HG03469 (cell line): ENCODE measurements around the gene NR2F1-AS1.

Source experiments
- ATAC-seq: cut with Tn5 transposase; IDR thresholded peaks from one replicate; pipeline ENCODE4 v1.9.1; 2021; ENCODE audit warnings: mild to moderate bottlenecking, moderate library complexity, moderate number of reproducible peaks; ENCODE audit not compliant: unreplicated experiment

Gene NR2F1-AS1

GRCh38 chr5:93580927-93581445 lies at the start of gene NR2F1-AS1:
TSS of gene NR2F1-AS1 (minus strand) at chr5:93581219.
- peak; percentile 9 for ATAC-seq

GRCh38 chr5:93626801-93627200 lies 45.8 kb upstream of the NR2F1-AS1 start:
- ATAC-seq: no peak

- ATAC-seq: no peak
These were observed 42.1 kb upstream of the NR2F1-AS1 start for GRCh38 chr5:93623153-93623552.

- no peak for ATAC-seq
These were observed 41.3 kb upstream of the NR2F1-AS1 start for GRCh38 chr5:93622240-93622885.

- ATAC-seq: no peak
These were observed 40.3 kb upstream of the NR2F1-AS1 start for GRCh38 chr5:93621327-93621798.

GRCh38 chr5:93620487-93621326 lies 39.7 kb upstream of the NR2F1-AS1 start:
- peak; percentile 95 for ATAC-seq

GRCh38 chr5:93616538-93617174 lies 35.6 kb upstream of the NR2F1-AS1 start:
- no peak for ATAC-seq

- no peak for ATAC-seq
These were observed 31.8 kb upstream of the NR2F1-AS1 start for GRCh38 chr5:93612855-93613243.

- no peak for ATAC-seq
These were observed 31.2 kb upstream of the NR2F1-AS1 start for GRCh38 chr5:93611976-93612854.

GRCh38 chr5:93611273-93611975 lies 30.4 kb upstream of the NR2F1-AS1 start:
- ATAC-seq: no peak

- no peak for ATAC-seq
These were observed 29.7 kb upstream of the NR2F1-AS1 start for GRCh38 chr5:93610581-93611272.

- ATAC-seq: no peak
These were observed 28.7 kb upstream of the NR2F1-AS1 start for GRCh38 chr5:93609762-93610161.

- ATAC-seq: no peak
These were observed 27.8 kb upstream of the NR2F1-AS1 start for GRCh38 chr5:93608855-93609254.

GRCh38 chr5:93607367-93608258 lies 26.6 kb upstream of the NR2F1-AS1 start:
- peak; percentile 80 for ATAC-seq

- ATAC-seq: no peak
These were observed 25.3 kb upstream of the NR2F1-AS1 start for GRCh38 chr5:93606382-93606752.

- no peak for ATAC-seq
These were observed 23.9 kb upstream of the NR2F1-AS1 start for GRCh38 chr5:93604644-93605515.
